H1 (cell line): Measurements from ENCODE around the gene GPER1. TPM values are rescaled to one million over a fixed set of nuclear protein-coding genes. Genes with fewer than 3 reads are reported as not detected.

Experiments
- CTCF ChIA-PET: fragments of 300-600 bp; sonication (Branson Sonifier 250); formaldehyde crosslinking; loops from one replicate; lab custom pipeline; 2021; ENCODE audit not compliant: partially characterized antibody; lab: Charles Lee
- POLR2A ChIA-PET: fragments of 300-600 bp; sonication (Branson Sonifier 250); formaldehyde crosslinking; loops from one replicate; lab custom pipeline; 2021; ENCODE audit warnings: inconsistent platforms; ENCODE audit not compliant: partially characterized antibody; lab: Charles Lee
- DNase-seq, 2 experiments: peaks; one replicate each; pipeline versions ENCODE4 v3.0.0 to v3.0.0-alpha.2; 2010 to 2022; ENCODE audit warnings: low spot score in 2 of 2, low read depth in 1 of 2, mixed read lengths in 1 of 2
- FAIRE-seq: peaks from 2 replicates; lab custom pipeline; 2011; peaks lifted over from hg19 to GRCh38; lab: Jason Lieb, UNC
- H2AFZ ChIP-seq: 2 replicates; pipeline ENCODE4 v1.8.1; 2012; ENCODE audit warnings: low read length, inconsistent platforms
- H2AK5ac ChIP-seq: 2 replicates; pipeline ENCODE4 v1.6.1; 2013; ENCODE audit warnings: low read depth, low read length
- H2BK120ac ChIP-seq: replicated peaks from 2 replicates; pipeline ENCODE3; 2013; ENCODE audit warnings: low read depth, low read length, inconsistent platforms
- H2BK12ac ChIP-seq: 2 replicates; pipeline ENCODE4 v1.6.1; 2013; ENCODE audit warnings: low read depth, low read length
- H2BK15ac ChIP-seq: 2 replicates; pipeline ENCODE4 v1.6.1; 2013; ENCODE audit warnings: low read length
- H2BK20ac ChIP-seq: 2 replicates; pipeline ENCODE4 v1.6.1; 2013; ENCODE audit warnings: low read length
- H2BK5ac ChIP-seq: 2 replicates; pipeline ENCODE4 v1.6.1; 2013; ENCODE audit warnings: low read depth, low read length
- H3K14ac ChIP-seq: 2 replicates; pipeline ENCODE4 v1.6.1; 2013; ENCODE audit warnings: inconsistent platforms; ENCODE audit not compliant: insufficient read length
- H3K18ac ChIP-seq: 2 replicates; pipeline ENCODE4 v1.6.1; 2013; ENCODE audit warnings: low read length; ENCODE audit errors: extremely low read depth
- H3K23ac ChIP-seq: 2 replicates; pipeline ENCODE4 v1.6.1; 2013; ENCODE audit warnings: inconsistent platforms; ENCODE audit not compliant: insufficient read length
- H3K23me2 ChIP-seq: 2 replicates; pipeline ENCODE4 v1.6.1; 2013; ENCODE audit warnings: low read depth, low read length
- H3K27ac ChIP-seq: 2 replicates; pipeline ENCODE4 v1.6.1; 2011; ENCODE audit warnings: low read depth, low read length, inconsistent platforms
- H3K27me3 ChIP-seq, 4 experiments: replicated peaks in 1 of 4; 1 replicate in 1 of 4; 2 replicates in 3 of 4; pipeline versions ENCODE4 v1.6.1 to v1.8.1; 2011 to 2013; ENCODE audit warnings: low read length in 3 of 4, mild to moderate bottlenecking in 3 of 4, inconsistent platforms in 2 of 4, mixed read lengths in 2 of 4, moderate library complexity in 1 of 4; ENCODE audit not compliant: control insufficient read depth in 3 of 4, insufficient read depth in 3 of 4; ENCODE audit errors: extremely low read depth in 1 of 4
- H3K36me3 ChIP-seq, 4 experiments: 2 replicates each; pipeline versions ENCODE4 v1.6.1 to v1.8.1; 2011 to 2013; ENCODE audit warnings: mild to moderate bottlenecking in 4 of 4, low read length in 3 of 4, moderate library complexity in 2 of 4, control low read depth in 1 of 4, inconsistent platforms in 1 of 4; ENCODE audit not compliant: insufficient read depth in 4 of 4, control insufficient read depth in 2 of 4
- H3K4ac ChIP-seq: replicated peaks from 2 replicates; pipeline ENCODE3; 2013; ENCODE audit warnings: low read length, low read depth, mixed read lengths, inconsistent platforms; ENCODE audit not compliant: insufficient read length
- H3K4me1 ChIP-seq, 4 experiments: replicated peaks in 1 of 4; 1 replicate in 1 of 4; 2 replicates in 3 of 4; pipeline versions ENCODE4 v1.6.1 to v1.8.1; 2011 to 2013; ENCODE audit warnings: low read length in 3 of 4, inconsistent platforms in 2 of 4, mixed read lengths in 1 of 4; ENCODE audit not compliant: insufficient read depth in 4 of 4, control insufficient read depth in 3 of 4
- H3K4me2 ChIP-seq, 2 experiments: 2 replicates each; pipeline versions ENCODE4 v1.6.1 to v1.8.1; 2011 to 2013; ENCODE audit warnings: low read depth in 2 of 2, low read length in 2 of 2, control low read depth in 1 of 2, inconsistent platforms in 1 of 2, mild to moderate bottlenecking in 1 of 2; ENCODE audit not compliant: insufficient read depth in 1 of 2
- H3K4me3 ChIP-seq, 4 experiments: fragments of 200-600, 300-600 bp in 1 of 4; sonication (generic), shearing (Covaris generic), sonication (Bioruptor Twin) in 1 of 4; 2 replicates each; pipeline versions ENCODE4 v1.5.1 to v1.8.1; 2011 to 2016; ENCODE audit warnings: low read length in 4 of 4, low read depth in 3 of 4, control low read depth in 2 of 4, inconsistent platforms in 2 of 4, mild to moderate bottlenecking in 2 of 4, mixed read lengths in 1 of 4, moderate library complexity in 1 of 4; ENCODE audit not compliant: insufficient read depth in 2 of 4; ENCODE audit errors: extremely low read depth in 1 of 4
- H3K56ac ChIP-seq: replicated peaks from 2 replicates; pipeline ENCODE3; 2013; ENCODE audit warnings: low read depth, mild to moderate bottlenecking, mixed read lengths, low read length, inconsistent platforms; ENCODE audit not compliant: insufficient read length
- H3K79me1 ChIP-seq: 2 replicates; pipeline ENCODE4 v1.6.1; 2013; ENCODE audit warnings: low read depth, low read length, control low read depth
- H3K79me2 ChIP-seq, 2 experiments: 2 replicates each; pipeline versions ENCODE4 v1.6.1 to v1.8.1; 2012 to 2013; ENCODE audit warnings: low read length in 2 of 2, mild to moderate bottlenecking in 2 of 2, inconsistent platforms in 1 of 2; ENCODE audit not compliant: insufficient read depth in 2 of 2, control insufficient read depth in 1 of 2
- H3K9ac ChIP-seq, 4 experiments: replicated peaks in 1 of 4; 1 replicate in 1 of 4; 2 replicates in 3 of 4; pipeline versions ENCODE4 v1.6.1 to v1.8.1; 2011 to 2013; ENCODE audit warnings: low read depth in 3 of 4, low read length in 3 of 4, control low read depth in 2 of 4, mild to moderate bottlenecking in 2 of 4, moderate library complexity in 2 of 4, inconsistent platforms in 1 of 4; ENCODE audit errors: extremely low read depth in 1 of 4
- H3K9me3 ChIP-seq, 2 experiments: 2 replicates each; pipeline versions ENCODE4 v1.6.1 to v1.8.1; 2012 to 2013; ENCODE audit warnings: mild to moderate bottlenecking in 2 of 2, moderate library complexity in 2 of 2, control low read depth in 1 of 2, inconsistent platforms in 1 of 2, low read depth in 1 of 2, low read length in 1 of 2, mixed read lengths in 1 of 2; ENCODE audit not compliant: insufficient read depth in 2 of 2
- H4K20me1 ChIP-seq, 2 experiments: replicated peaks in 1 of 2; 2 replicates each; pipeline versions ENCODE3 to v1.8.1; 2011 to 2013; ENCODE audit warnings: inconsistent platforms in 2 of 2, low read length in 2 of 2, mild to moderate bottlenecking in 1 of 2; ENCODE audit not compliant: insufficient read depth in 2 of 2, control insufficient read depth in 1 of 2
- H4K5ac ChIP-seq: 2 replicates; pipeline ENCODE4 v1.6.1; 2013; ENCODE audit warnings: low read length, low read depth, mixed read lengths, inconsistent platforms; ENCODE audit not compliant: insufficient read length
- H4K8ac ChIP-seq: 2 replicates; pipeline ENCODE4 v1.8.0; 2013; ENCODE audit warnings: mild to moderate bottlenecking, moderate library complexity, low read length, inconsistent platforms; ENCODE audit not compliant: insufficient read depth; ENCODE audit errors: extremely low read depth
- H4K91ac ChIP-seq: replicated peaks from 2 replicates; pipeline ENCODE3; 2013; ENCODE audit warnings: low read length, mixed read lengths, inconsistent platforms; ENCODE audit not compliant: insufficient read length
- BRCA1 ChIP-seq: IDR thresholded peaks from 2 replicates; pipeline ENCODE4 v1.6.1; 2012; ENCODE audit warnings: low read depth, low read length, improper control_type of control experiment
- CEBPB ChIP-seq: IDR thresholded peaks from 2 replicates; pipeline ENCODE4 v1.6.1; 2012; ENCODE audit warnings: low read depth, low read length
- EGR1 ChIP-seq: IDR thresholded peaks from 2 replicates; pipeline ENCODE4 v1.6.1; 2011; ENCODE audit warnings: low read depth, low read length, borderline replicate concordance
- GTF2F1 ChIP-seq: IDR thresholded peaks from 2 replicates; pipeline ENCODE4 v1.6.1; 2012; ENCODE audit warnings: low read depth, low read length, improper control_type of control experiment, borderline replicate concordance
- HDAC2 ChIP-seq, 2 experiments: fragments of 300-600 bp in 1 of 2; sonication (generic) in 1 of 2; IDR thresholded peaks; 2 replicates each; pipeline ENCODE4 v1.6.1; 2011 to 2012; ENCODE audit warnings: low read depth in 2 of 2, low read length in 2 of 2, mild to moderate bottlenecking in 2 of 2, moderate library complexity in 2 of 2, borderline replicate concordance in 1 of 2, inconsistent platforms in 1 of 2
- KDM4A ChIP-seq: IDR thresholded peaks from one replicate; pipeline ENCODE4 v1.7.1; 2012; ENCODE audit warnings: low read depth, mild to moderate bottlenecking, moderate library complexity, low read length, inconsistent platforms; ENCODE audit not compliant: severe bottlenecking
- RNF2 ChIP-seq: fragments of 200-900, 300-1000 bp; sonication (generic); IDR thresholded peaks from 2 replicates; pipeline ENCODE4 v1.7.1; 2016; ENCODE audit warnings: borderline replicate concordance, low read depth, mild to moderate bottlenecking, antibody characterized with exemption, low read length; ENCODE audit not compliant: poor library complexity, severe bottlenecking; ENCODE audit errors: missing control alignments
- SIRT6 ChIP-seq: IDR thresholded peaks from one replicate; pipeline ENCODE4 v1.7.1; 2012; ENCODE audit warnings: low read length, inconsistent platforms
- SP1 ChIP-seq: IDR thresholded peaks from 2 replicates; pipeline ENCODE4 v1.6.1; 2011; ENCODE audit warnings: low read depth, low read length
- TAF7 ChIP-seq: optimal IDR thresholded peaks from 2 replicates; pipeline ENCODE3; 2011; ENCODE audit warnings: low read depth, mild to moderate bottlenecking, inconsistent platforms, low read length, moderate library complexity, borderline replicate concordance
- TBP ChIP-seq: IDR thresholded peaks from 2 replicates; pipeline ENCODE4 v1.6.1; 2011; ENCODE audit warnings: low read depth, low read length, improper control_type of control experiment
- TCF12 ChIP-seq: IDR thresholded peaks from 2 replicates; pipeline ENCODE4 v1.6.1; 2011; ENCODE audit warnings: low read depth, mild to moderate bottlenecking, low read length
- WGBS, 2 experiments: shearing (Covaris generic) in 1 of 2; methylation state at CpG; one replicate each; pipeline versions ENCODE4 v1.1.6 to v1.1.7; 2013 to 2015; ENCODE audit warnings: low lambda C conversion rate in 2 of 2, mixed read lengths in 2 of 2, inconsistent platforms in 1 of 2, low coverage in 1 of 2, missing lambda C conversion rate in 1 of 2; ENCODE audit not compliant: insufficient replicate concordance in 2 of 2, insufficient coverage in 1 of 2, insufficient read length in 1 of 2; ENCODE audit errors: extremely low coverage in 1 of 2, missing lambda C conversion rate in 1 of 2; 5-methylcytosine and 5-hydroxymethylcytosine counted together
- polyA plus RNA-seq, 7 experiments: library from polyadenylated mRNA; depleted of rRNA in 3 of 7; stranded (reverse) in 5 of 7; unstranded in 2 of 7; fragments of >200 nt in 5 of 7; fragments of 200-250 nt in 2 of 7; gene quantifications; 1 replicate in 5 of 7; 2 replicates in 1 of 7; 4 replicates in 1 of 7; pipeline versions ENCODE4 v1.2.1 to v1.2.3, GENCODE V29; 2011 to 2013; ENCODE audit warnings: missing spikeins in 2 of 7, mixed read lengths in 2 of 7
- total RNA-seq: library from RNA; stranded (reverse); fragmentation: NEBNext Ultra II Directional; extraction: Animal tissue kit (Norgen Biotek cat#: 25700); gene quantifications from 2 replicates; pipeline ENCODE4 v1.2.1, GENCODE V29; 2021
- TF ChIP-seq, protein P1 (sequence below): IDR thresholded peaks from 2 replicates; pipeline ENCODE4 v1.6.1; 2011; ENCODE audit warnings: low read length, improper control_type of control experiment

GPER1 gene
- total and polyA plus RNA-seq, 2 of the 8 experiments (the other 6 are each of a cell fraction or from before 2014, with no cell fraction given) = 0.24 to 0.47 TPM

DNA sequence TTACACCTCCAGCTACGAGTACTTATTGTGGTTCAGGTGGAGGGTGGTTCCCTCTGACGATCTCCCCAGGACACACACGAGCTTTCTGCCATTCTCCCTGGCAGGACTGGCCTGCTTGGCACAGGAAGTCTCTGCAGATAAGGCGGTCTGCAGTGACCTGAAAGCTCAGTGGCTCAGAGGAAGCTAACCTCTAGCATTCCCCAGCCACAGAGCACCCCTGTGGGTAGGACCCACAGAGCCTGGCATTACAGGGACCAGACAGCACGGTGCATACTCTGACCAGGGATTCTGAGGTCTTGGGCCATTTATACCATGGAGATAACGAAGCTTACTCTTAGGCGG, 45.5 kb upstream of the GPER1 start:
- no peak overlapping the region for H2BK120ac ChIP-seq
- H2BK12ac ChIP-seq = no peak overlapping the region
- no peak overlapping the region for H2BK15ac ChIP-seq
- H3K79me2 ChIP-seq = peaks cover 0 to 17% of the 10 kb centered on the region in 2 experiments; a peak in 2 of 4 replicates
- H2BK5ac ChIP-seq = no peak overlapping the region
- no peak overlapping the region; the same call in 1 of the 2 replicates for H4K8ac ChIP-seq
- no peak for FAIRE-seq
- peaks cover 0 to 6% of the 10 kb centered on the region in 2 experiments for H4K20me1 ChIP-seq
- H3K23ac ChIP-seq = no peak overlapping the region
- H4K91ac ChIP-seq = peak overlapping the region; percentile 65
- H3K56ac ChIP-seq = no peak overlapping the region
- no peak overlapping the region for H3K14ac ChIP-seq
- H3K27me3 ChIP-seq = no peaks in the 10 kb centered on the region
- ChIA-PET POLR2A (interaction anchor here (1.3 kb wide), 1 partner anchor 16 kb away, joined by 3 read pairs; no protein-coding TSS in a partner anchor), CTCF (interaction anchor here (1.2 to 4.8 kb wide), 4 partner anchors 18 to 988 kb away, joined by 3 to 23 read pairs (median 12); no protein-coding TSS in a partner anchor)
- H3K9ac ChIP-seq = no peak overlapping the region
- H4K5ac ChIP-seq = no peak overlapping the region
- WGBS, 2 experiments = 88% methylated on average over 6 of the region's 7 CpGs; no CpG with 5 or more reads in 1 of the 2 experiments
- H3K4ac ChIP-seq = no peak overlapping the region
- no peak overlapping the region for H2AK5ac ChIP-seq
- no peak for DNase-seq
- no peak overlapping the region for H2BK20ac ChIP-seq
- no peak overlapping the region for H3K18ac ChIP-seq
- no peak overlapping the region for H3K4me2 ChIP-seq
- H3K23me2 ChIP-seq = peaks cover 8% of the 10 kb centered on the region
- H3K4me3 ChIP-seq = no peak overlapping the region
- no peaks in the 10 kb centered on the region for H3K36me3 ChIP-seq
- no peak for TF ChIP-seq BRCA1
- TF ChIP-seq TBP = no peak
- no peak for TF ChIP-seq RNF2
- TF ChIP-seq, protein P1, sequence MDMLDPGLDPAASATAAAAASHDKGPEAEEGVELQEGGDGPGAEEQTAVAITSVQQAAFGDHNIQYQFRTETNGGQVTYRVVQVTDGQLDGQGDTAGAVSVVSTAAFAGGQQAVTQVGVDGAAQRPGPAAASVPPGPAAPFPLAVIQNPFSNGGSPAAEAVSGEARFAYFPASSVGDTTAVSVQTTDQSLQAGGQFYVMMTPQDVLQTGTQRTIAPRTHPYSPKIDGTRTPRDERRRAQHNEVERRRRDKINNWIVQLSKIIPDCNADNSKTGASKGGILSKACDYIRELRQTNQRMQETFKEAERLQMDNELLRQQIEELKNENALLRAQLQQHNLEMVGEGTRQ = no peak
- TF ChIP-seq KDM4A = no peak
- TF ChIP-seq TCF12 = no peak
- no peak for TF ChIP-seq HDAC2 (IDR thresholded peaks at IDR 0.05; ENCODE audit: borderline replicate concordance in 1 of 2, low read depth in 2 of 2, low read length in 2 of 2)
- no peak for TF ChIP-seq TAF7
- TF ChIP-seq EGR1 = no peak
- TF ChIP-seq GTF2F1 = no peak
- TF ChIP-seq SP1 = no peak
- TF ChIP-seq SIRT6 = no peak
- TF ChIP-seq CEBPB = no peak
- H3K27ac ChIP-seq = no peak overlapping the region
- peaks cover 9% of the 10 kb centered on the region for H3K79me1 ChIP-seq
- peaks cover 6 to 17% (median 11%) of the 10 kb centered on the region in 4 experiments for H3K4me1 ChIP-seq
- no peak overlapping the region for H2AFZ ChIP-seq
- H3K9me3 ChIP-seq = 0 out of 4 replicates have a peak, but pooled peaks cover 0 to under 1% of the 10 kb centered on the region in 2 experiments
